Breast epithelium (tissue), 4 donors: ENCODE data around the gene AMIGO1. TPM values are rescaled to one million over a fixed set of nuclear protein-coding genes. Genes with fewer than 3 reads are reported as not detected.

ENCODE experiments used
- DNase-seq, 2 donors: peaks; one replicate each; pipeline ENCODE4 v3.0.0-alpha.2; 2019; ENCODE audit warnings: low spot score in 2 of 2
- H3K27ac ChIP-seq, 2 donors: fragments of 200-600 bp; sonication (generic) in 1 of 2; one replicate each; pipeline ENCODE4 v1.5.1; 2016 to 2019; ENCODE audit warnings: mild to moderate bottlenecking in 1 of 2
- H3K27me3 ChIP-seq, 2 donors: fragments of 200-600 bp; sonication (generic) in 1 of 2; one replicate each; pipeline versions ENCODE4 v1.5.1 to v1.6.0; 2017 to 2019; ENCODE audit warnings: control low read depth in 1 of 2, mild to moderate bottlenecking in 1 of 2
- H3K36me3 ChIP-seq: fragments of 200-600 bp; one replicate; pipeline ENCODE4 v1.5.1; 2019
- H3K4me1 ChIP-seq, 2 donors: fragments of 200-600 bp; sonication (generic); one replicate each; pipeline ENCODE4 v1.5.1; 2016 to 2019; ENCODE audit warnings: control low read depth in 1 of 2
- H3K4me3 ChIP-seq, 3 donors: fragments of 200-600 bp; sonication (generic); 1 replicate in 2 of 3; 2 replicates in 1 of 3; pipeline ENCODE4 v1.5.1; 2016 to 2019; ENCODE audit warnings: mild to moderate bottlenecking in 3 of 3, moderate library complexity in 2 of 3
- H3K9me3 ChIP-seq, 2 donors: fragments of 200-600 bp; sonication (generic) in 1 of 2; one replicate each; pipeline ENCODE4 v1.5.1; 2016 to 2019; ENCODE audit warnings: control low read depth in 1 of 2
- CTCF ChIP-seq, 3 donors: fragments of 450-650 bp; IDR thresholded peaks; one replicate each; pipeline ENCODE4 v1.5.1; 2016 to 2017; ENCODE audit warnings: antibody characterized with exemption in 3 of 3, mild to moderate bottlenecking in 3 of 3, moderate library complexity in 3 of 3
- POLR2A ChIP-seq: fragments of 450-650 bp; IDR thresholded peaks from one replicate; pipeline ENCODE4 v1.6.1; 2016; ENCODE audit warnings: antibody characterized with exemption, mild to moderate bottlenecking, moderate library complexity
- POLR2AphosphoS5 ChIP-seq, 3 donors: sonication (generic); formaldehyde crosslinking; IDR thresholded peaks; one replicate each; pipeline ENCODE4 v1.6.1; 2017; ENCODE audit warnings: antibody characterized with exemption in 3 of 3
- intact Hi-C: fragments of 100-400 bp; cut with DNase I; formaldehyde crosslinking; loops from one replicate; pipeline ENCODE4 v1.15.1; 2023; ENCODE audit warnings: low total_unique reads
- total RNA-seq, 3 donors: library from RNA; depleted of rRNA; stranded (reverse); fragments of >200 nt; gene quantifications; one replicate each; pipeline ENCODE4 v1.1.0, GENCODE V29; 2016

AMIGO1 gene
- total RNA-seq, 3 donors from 2014 or later, result 3.0 to 9.5 (median 6.4) TPM

- no peak overlapping the region for H3K27ac ChIP-seq
- no peak for DNase-seq
- no peaks in the 10 kb centered on the region for H3K4me1 ChIP-seq
- H3K36me3 ChIP-seq, result no peaks in the 10 kb centered on the region
- H3K4me3 ChIP-seq, result no peak overlapping the region
- no peaks in the 10 kb centered on the region for H3K27me3 ChIP-seq
- intact Hi-C loops, result no loop called here
- TF ChIP-seq POLR2A (no peak), CTCF (IDR thresholded peaks at IDR 0.05) (no peak), POLR2AphosphoS5 (IDR thresholded peaks at IDR 0.05) (no peak)
- H3K9me3 ChIP-seq, result no peaks in the 10 kb centered on the region
These were observed 7.7 kb downstream of the AMIGO1 start for GRCh38 chr1:109501644-109502363.

GRCh38 chr1:109500941-109501381 lies 8.6 kb downstream of the AMIGO1 start:
- intact Hi-C loops, result no loop called here
- H3K4me1 ChIP-seq, result no peaks in the 10 kb centered on the region
- no peaks in the 10 kb centered on the region for H3K36me3 ChIP-seq

GRCh38 chr1:109499661-109500536 lies 9.6 kb downstream of the AMIGO1 start:
- DNase-seq, result no peak
- no peaks in the 10 kb centered on the region for H3K9me3 ChIP-seq
- H3K27me3 ChIP-seq, result no peaks in the 10 kb centered on the region
- H3K27ac ChIP-seq, result no peak overlapping the region
- intact Hi-C loops, result no loop called here
- no peaks in the 10 kb centered on the region for H3K4me1 ChIP-seq
- no peaks in the 10 kb centered on the region for H3K36me3 ChIP-seq
- TF ChIP-seq POLR2A (no peak), CTCF (IDR thresholded peaks at IDR 0.05) (no peak), POLR2AphosphoS5 (IDR thresholded peaks at IDR 0.05) (no peak)
- H3K4me3 ChIP-seq, result no peak overlapping the region

More at GRCh38 chr1:109500941-109501381, 8.6 kb downstream of the AMIGO1 start:
- Histone ChIP-seq H3K27ac (no peak overlapping the region), H3K4me3 (no peak overlapping the region), H3K27me3 (no peaks in the 10 kb centered on the region), H3K9me3 (no peaks in the 10 kb centered on the region)
- TF ChIP-seq CTCF (IDR thresholded peaks at IDR 0.05) (no peak), POLR2AphosphoS5 (IDR thresholded peaks at IDR 0.05) (no peak), POLR2A (no peak)
- no peak for DNase-seq

- Histone ChIP-seq H3K36me3 (no peaks in the 10 kb centered on the region), H3K4me1 (no peaks in the 10 kb centered on the region), H3K27ac (no peak overlapping the region), H3K9me3 (no peaks in the 10 kb centered on the region), H3K27me3 (no peaks in the 10 kb centered on the region), H3K4me3 (no peak overlapping the region)
- intact Hi-C loops, result no loop called here
- TF ChIP-seq POLR2AphosphoS5 (IDR thresholded peaks at IDR 0.05), result no peak
- no peak for TF ChIP-seq CTCF (IDR thresholded peaks at IDR 0.05)
- TF ChIP-seq POLR2A, result no peak
- DNase-seq, result no peak
These were observed 10.4 kb downstream of the AMIGO1 start for GRCh38 chr1:109499081-109499480.
